NCI-H128 (cell line): ENCODE measurements around the gene PHF14.

Experiments used
- DNase-seq: peaks from one replicate; lab custom pipeline; 2025; ENCODE audit not compliant: unreplicated experiment; lab: John Stamatoyannopoulos, UW

Gene PHF14

GRCh38 chr7:11082121-11082520, 108.4 kb downstream of the PHF14 start:
- no peak for DNase-seq

- DNase-seq = no peak
Observed at GRCh38 chr7:11082552-11083213, 109.0 kb downstream of the PHF14 start.

GRCh38 chr7:11083214-11083568, 109.5 kb downstream of the PHF14 start:
- DNase-seq = no peak

- no peak for DNase-seq
Observed at GRCh38 chr7:11104578-11104977, 130.9 kb downstream of the PHF14 start.

- no peak for DNase-seq
Observed at GRCh38 chr7:11109659-11110058, 136.0 kb downstream of the PHF14 start.

GRCh38 chr7:11120068-11120664, 146.5 kb downstream of the PHF14 start:
- no peak for DNase-seq

GRCh38 chr7:11120675-11121220, 147.1 kb downstream of the PHF14 start:
- no peak for DNase-seq

GRCh38 chr7:11124856-11125559, 151.3 kb downstream of the PHF14 start:
- no peak for DNase-seq

- no peak for DNase-seq
Observed at GRCh38 chr7:11127114-11127785, 153.6 kb downstream of the PHF14 start.

- DNase-seq = no peak
Observed at GRCh38 chr7:11127988-11128387, 154.3 kb downstream of the PHF14 start.

GRCh38 chr7:11128498-11128897, 154.8 kb downstream of the PHF14 start:
- DNase-seq = no peak

- DNase-seq = no peak
Observed at GRCh38 chr7:11130012-11130411, 156.3 kb downstream of the PHF14 start.

- no peak for DNase-seq
Observed at GRCh38 chr7:11130601-11131000, 156.9 kb downstream of the PHF14 start.

- no peak for DNase-seq
Observed at GRCh38 chr7:11133436-11133959, 159.8 kb downstream of the PHF14 start.

- no peak for DNase-seq
Observed at GRCh38 chr7:11135573-11135972, 161.9 kb downstream of the PHF14 start.

GRCh38 chr7:11141541-11141940, 167.9 kb downstream of the PHF14 start:
- no peak for DNase-seq

- no peak for DNase-seq
Observed at GRCh38 chr7:11153694-11154093, 180.0 kb downstream of the PHF14 start.

- no peak for DNase-seq
Observed at GRCh38 chr7:11155883-11156282, 182.2 kb downstream of the PHF14 start.

GRCh38 chr7:11161499-11161898, 187.8 kb downstream of the PHF14 start:
- DNase-seq = no peak

GRCh38 chr7:11163220-11163619, 189.5 kb downstream of the PHF14 start:
- no peak for DNase-seq

GRCh38 chr7:11166051-11166450, 192.4 kb downstream of the PHF14 start:
- no peak for DNase-seq
